Osteoblast (primary cell): ENCODE data around the gene NPAS3. TPM values are rescaled to one million over a fixed set of nuclear protein-coding genes. Genes with fewer than 3 reads are reported as not detected.

Experiments used
- DNase-seq: peaks from one replicate; pipeline ENCODE4 v3.0.0; 2011; ENCODE audit warnings: low spot score, mixed read lengths; ENCODE audit not compliant: insufficient read length; ENCODE audit errors: missing footprints
- H2AFZ ChIP-seq: 2 replicates; pipeline ENCODE4 v1.6.0; 2011; ENCODE audit warnings: mild to moderate bottlenecking, low read length
- H3K27ac ChIP-seq: 2 replicates; pipeline ENCODE4 v1.5.1; 2011; ENCODE audit warnings: mild to moderate bottlenecking, low read depth, low read length, moderate library complexity
- H3K27me3 ChIP-seq: 2 replicates; pipeline ENCODE4 v1.6.0; 2012; ENCODE audit warnings: mild to moderate bottlenecking, control low read depth, inconsistent platforms, low read length, moderate library complexity; ENCODE audit not compliant: insufficient read depth
- H3K36me3 ChIP-seq: 2 replicates; pipeline ENCODE4 v1.5.1; 2011; ENCODE audit warnings: mild to moderate bottlenecking, low read length, control low read depth, moderate library complexity; ENCODE audit not compliant: insufficient read depth
- H3K4me1 ChIP-seq: 2 replicates; pipeline ENCODE4 v1.5.1; 2011; ENCODE audit warnings: mild to moderate bottlenecking, low read length, control low read depth, moderate library complexity; ENCODE audit not compliant: insufficient read depth
- H3K4me2 ChIP-seq: 2 replicates; pipeline ENCODE4 v1.6.0; 2011; ENCODE audit warnings: mild to moderate bottlenecking, low read length; ENCODE audit not compliant: insufficient read depth
- H3K4me3 ChIP-seq: fragments of 200-600 bp; sonication (generic); 3 replicates; pipeline ENCODE4 v1.5.1; 2012; ENCODE audit warnings: mild to moderate bottlenecking, low read length, inconsistent platforms; ENCODE audit not compliant: insufficient read depth
- H3K79me2 ChIP-seq: 2 replicates; pipeline ENCODE4 v1.6.0; 2012; ENCODE audit warnings: mild to moderate bottlenecking, low read length, control low read depth, inconsistent platforms; ENCODE audit not compliant: insufficient read depth
- H3K9me3 ChIP-seq: 2 replicates; pipeline ENCODE4 v1.5.1; 2011; ENCODE audit warnings: low read depth, low read length, control low read depth
- H4K20me1 ChIP-seq: 2 replicates; pipeline ENCODE4 v1.6.0; 2012; ENCODE audit warnings: mild to moderate bottlenecking, low read length, control low read depth; ENCODE audit not compliant: insufficient read depth
- total RNA-seq: library from RNA; depleted of rRNA; stranded (reverse); fragments of >200 nt; gene quantifications from 2 replicates; pipeline ENCODE4 v1.2.3, GENCODE V29; 2012
- TF ChIP-seq, protein P1 (sequence below): IDR thresholded peaks from 2 replicates; pipeline ENCODE4 v1.5.1; 2011; ENCODE audit warnings: mild to moderate bottlenecking, low read depth, low read length, moderate library complexity; ENCODE audit errors: extremely low read depth

NPAS3 gene
- total RNA-seq, 1 donor, result 0.72 TPM

- no peaks in the 10 kb centered on the region for H3K79me2 ChIP-seq
- no peak overlapping the region for H3K27ac ChIP-seq
- TF ChIP-seq, protein P1, sequence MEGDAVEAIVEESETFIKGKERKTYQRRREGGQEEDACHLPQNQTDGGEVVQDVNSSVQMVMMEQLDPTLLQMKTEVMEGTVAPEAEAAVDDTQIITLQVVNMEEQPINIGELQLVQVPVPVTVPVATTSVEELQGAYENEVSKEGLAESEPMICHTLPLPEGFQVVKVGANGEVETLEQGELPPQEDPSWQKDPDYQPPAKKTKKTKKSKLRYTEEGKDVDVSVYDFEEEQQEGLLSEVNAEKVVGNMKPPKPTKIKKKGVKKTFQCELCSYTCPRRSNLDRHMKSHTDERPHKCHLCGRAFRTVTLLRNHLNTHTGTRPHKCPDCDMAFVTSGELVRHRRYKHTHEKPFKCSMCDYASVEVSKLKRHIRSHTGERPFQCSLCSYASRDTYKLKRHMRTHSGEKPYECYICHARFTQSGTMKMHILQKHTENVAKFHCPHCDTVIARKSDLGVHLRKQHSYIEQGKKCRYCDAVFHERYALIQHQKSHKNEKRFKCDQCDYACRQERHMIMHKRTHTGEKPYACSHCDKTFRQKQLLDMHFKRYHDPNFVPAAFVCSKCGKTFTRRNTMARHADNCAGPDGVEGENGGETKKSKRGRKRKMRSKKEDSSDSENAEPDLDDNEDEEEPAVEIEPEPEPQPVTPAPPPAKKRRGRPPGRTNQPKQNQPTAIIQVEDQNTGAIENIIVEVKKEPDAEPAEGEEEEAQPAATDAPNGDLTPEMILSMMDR, result no peak
- no peak overlapping the region for H3K4me2 ChIP-seq
- DNase-seq, result no peak
- no peaks in the 10 kb centered on the region for H3K27me3 ChIP-seq
- no peak overlapping the region for H2AFZ ChIP-seq
- no peaks in the 10 kb centered on the region for H3K4me1 ChIP-seq
- no peaks in the 10 kb centered on the region for H3K36me3 ChIP-seq
- no peaks in the 10 kb centered on the region for H3K9me3 ChIP-seq
- no peaks in the 10 kb centered on the region for H4K20me1 ChIP-seq
- H3K4me3 ChIP-seq, result no peak overlapping the region
Measured at GRCh38 chr14:33521192-33521591, 582.5 kb downstream of the NPAS3 start.

DNA sequence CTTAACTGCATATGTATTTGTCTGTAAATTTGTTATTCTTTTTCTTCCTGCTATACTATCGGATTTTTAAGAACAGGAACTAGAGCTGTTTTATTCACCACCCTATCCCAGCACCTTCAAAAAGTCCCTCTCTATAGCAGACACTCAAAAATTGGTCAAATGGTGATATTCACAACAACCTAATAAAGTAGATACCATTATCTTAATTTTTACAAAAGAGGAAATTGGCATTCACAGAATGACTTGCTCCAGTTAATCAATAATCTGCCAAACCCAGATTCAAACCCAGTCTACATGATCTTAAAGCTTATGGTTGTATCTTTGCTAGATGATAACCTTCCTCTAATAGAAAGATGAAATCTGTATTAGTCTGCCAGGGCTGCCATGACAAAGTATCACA lies 585.6 kb downstream of the NPAS3 start:
- H4K20me1 ChIP-seq, result no peaks in the 10 kb centered on the region
- no peaks in the 10 kb centered on the region for H3K79me2 ChIP-seq
- H3K27ac ChIP-seq, result no peak overlapping the region
- no peak for DNase-seq
- no peak overlapping the region for H2AFZ ChIP-seq
- no peak overlapping the region for H3K4me2 ChIP-seq
- no peaks in the 10 kb centered on the region for H3K4me1 ChIP-seq
- no peaks in the 10 kb centered on the region for H3K36me3 ChIP-seq
- no peak overlapping the region for H3K4me3 ChIP-seq
- no peaks in the 10 kb centered on the region for H3K9me3 ChIP-seq
- TF ChIP-seq, protein P1, result no peak
- H3K27me3 ChIP-seq, result no peaks in the 10 kb centered on the region

- no peak for DNase-seq
Measured at GRCh38 chr14:33525626-33526025, 586.9 kb downstream of the NPAS3 start.

GRCh38 chr14:33527023-33527634 lies 588.5 kb downstream of the NPAS3 start:
- Histone ChIP-seq H3K9me3 (no peaks in the 10 kb centered on the region), H4K20me1 (no peaks in the 10 kb centered on the region), H3K4me2 (no peak overlapping the region), H3K36me3 (no peaks in the 10 kb centered on the region), H3K27ac (no peak overlapping the region), H3K79me2 (no peaks in the 10 kb centered on the region), H2AFZ (no peak overlapping the region), H3K27me3 (no peaks in the 10 kb centered on the region), H3K4me3 (no peak overlapping the region), H3K4me1 (no peaks in the 10 kb centered on the region)
- TF ChIP-seq, protein P1, result no peak
- DNase-seq, result no peak

More at GRCh38 chr14:33525626-33526025, 586.9 kb downstream of the NPAS3 start:
- Histone ChIP-seq H3K9me3 (no peaks in the 10 kb centered on the region), H3K4me3 (no peak overlapping the region), H2AFZ (no peak overlapping the region), H3K27me3 (no peaks in the 10 kb centered on the region), H3K27ac (no peak overlapping the region), H3K4me1 (no peaks in the 10 kb centered on the region), H3K4me2 (no peak overlapping the region), H3K79me2 (no peaks in the 10 kb centered on the region), H3K36me3 (no peaks in the 10 kb centered on the region), H4K20me1 (no peaks in the 10 kb centered on the region)
- TF ChIP-seq, protein P1, result no peak
